Ishikawa (cell line): ENCODE results near the gene CELA1.

ENCODE experiments used
- EP300 ChIP-seq: IDR thresholded peaks from 2 replicates; pipeline ENCODE4 v1.6.1; 2012; ENCODE audit warnings: borderline replicate concordance
- FOXM1 ChIP-seq: IDR thresholded peaks from 2 replicates; pipeline ENCODE4 v1.6.1; 2012; ENCODE audit warnings: low read depth, borderline replicate concordance
- TAF1 ChIP-seq: IDR thresholded peaks from 2 replicates; pipeline ENCODE4 v1.6.1; 2012; ENCODE audit warnings: low read depth, mild to moderate bottlenecking
- TF ChIP-seq, protein P1 (sequence below): IDR thresholded peaks from 2 replicates; pipeline ENCODE4 v1.6.1; 2012; ENCODE audit warnings: low read depth, mild to moderate bottlenecking
- TF ChIP-seq, protein P2 (sequence below): IDR thresholded peaks from 2 replicates; pipeline ENCODE4 v1.6.1; 2012

DNA sequence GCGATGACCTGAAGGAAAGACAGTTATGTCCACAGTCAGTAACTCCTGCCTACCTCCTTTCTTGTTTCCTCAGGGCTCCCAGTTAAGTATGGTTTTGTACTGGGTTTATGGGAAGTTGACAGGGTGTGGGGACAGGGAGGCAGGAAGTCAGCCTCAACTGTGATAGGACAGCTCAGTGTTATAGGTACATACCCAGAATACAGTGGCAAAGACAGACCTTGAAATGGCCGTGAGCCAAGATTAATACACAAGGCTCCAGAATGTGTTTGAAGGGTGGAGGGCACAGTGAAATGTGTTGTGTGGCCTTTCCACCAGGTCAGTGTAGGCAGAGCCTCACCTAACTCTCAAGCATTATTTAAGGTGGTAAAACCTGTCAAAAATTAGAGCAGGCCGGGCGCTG lies 17.9 kb downstream of the CELA1 start:
- TF ChIP-seq, protein P1, sequence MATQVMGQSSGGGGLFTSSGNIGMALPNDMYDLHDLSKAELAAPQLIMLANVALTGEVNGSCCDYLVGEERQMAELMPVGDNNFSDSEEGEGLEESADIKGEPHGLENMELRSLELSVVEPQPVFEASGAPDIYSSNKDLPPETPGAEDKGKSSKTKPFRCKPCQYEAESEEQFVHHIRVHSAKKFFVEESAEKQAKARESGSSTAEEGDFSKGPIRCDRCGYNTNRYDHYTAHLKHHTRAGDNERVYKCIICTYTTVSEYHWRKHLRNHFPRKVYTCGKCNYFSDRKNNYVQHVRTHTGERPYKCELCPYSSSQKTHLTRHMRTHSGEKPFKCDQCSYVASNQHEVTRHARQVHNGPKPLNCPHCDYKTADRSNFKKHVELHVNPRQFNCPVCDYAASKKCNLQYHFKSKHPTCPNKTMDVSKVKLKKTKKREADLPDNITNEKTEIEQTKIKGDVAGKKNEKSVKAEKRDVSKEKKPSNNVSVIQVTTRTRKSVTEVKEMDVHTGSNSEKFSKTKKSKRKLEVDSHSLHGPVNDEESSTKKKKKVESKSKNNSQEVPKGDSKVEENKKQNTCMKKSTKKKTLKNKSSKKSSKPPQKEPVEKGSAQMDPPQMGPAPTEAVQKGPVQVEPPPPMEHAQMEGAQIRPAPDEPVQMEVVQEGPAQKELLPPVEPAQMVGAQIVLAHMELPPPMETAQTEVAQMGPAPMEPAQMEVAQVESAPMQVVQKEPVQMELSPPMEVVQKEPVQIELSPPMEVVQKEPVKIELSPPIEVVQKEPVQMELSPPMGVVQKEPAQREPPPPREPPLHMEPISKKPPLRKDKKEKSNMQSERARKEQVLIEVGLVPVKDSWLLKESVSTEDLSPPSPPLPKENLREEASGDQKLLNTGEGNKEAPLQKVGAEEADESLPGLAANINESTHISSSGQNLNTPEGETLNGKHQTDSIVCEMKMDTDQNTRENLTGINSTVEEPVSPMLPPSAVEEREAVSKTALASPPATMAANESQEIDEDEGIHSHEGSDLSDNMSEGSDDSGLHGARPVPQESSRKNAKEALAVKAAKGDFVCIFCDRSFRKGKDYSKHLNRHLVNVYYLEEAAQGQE, result no peak
- TF ChIP-seq EP300 (no peak), FOXM1 (no peak), TAF1 (no peak)
- TF ChIP-seq, protein P2, sequence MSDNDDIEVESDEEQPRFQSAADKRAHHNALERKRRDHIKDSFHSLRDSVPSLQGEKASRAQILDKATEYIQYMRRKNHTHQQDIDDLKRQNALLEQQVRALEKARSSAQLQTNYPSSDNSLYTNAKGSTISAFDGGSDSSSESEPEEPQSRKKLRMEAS, result no peak
